H1 (cell line): ENCODE measurements around the gene KIF21A. TPM values are rescaled to one million over a fixed set of nuclear protein-coding genes. Genes with fewer than 3 reads are reported as not detected.

Experiments
- CTCF ChIA-PET: fragments of 300-600 bp; sonication (Branson Sonifier 250); formaldehyde crosslinking; loops from one replicate; lab custom pipeline; 2021; ENCODE audit not compliant: partially characterized antibody; lab: Charles Lee
- POLR2A ChIA-PET: fragments of 300-600 bp; sonication (Branson Sonifier 250); formaldehyde crosslinking; loops from one replicate; lab custom pipeline; 2021; ENCODE audit warnings: inconsistent platforms; ENCODE audit not compliant: partially characterized antibody; lab: Charles Lee
- DNase-seq, 2 experiments: peaks; one replicate each; pipeline versions ENCODE4 v3.0.0 to v3.0.0-alpha.2; 2010 to 2022; ENCODE audit warnings: low spot score in 2 of 2, low read depth in 1 of 2, mixed read lengths in 1 of 2
- FAIRE-seq: peaks from 2 replicates; lab custom pipeline; 2011; peaks lifted over from hg19 to GRCh38; lab: Jason Lieb, UNC
- H2AFZ ChIP-seq: 2 replicates; pipeline ENCODE4 v1.8.1; 2012; ENCODE audit warnings: low read length, inconsistent platforms
- H2AK5ac ChIP-seq: 2 replicates; pipeline ENCODE4 v1.6.1; 2013; ENCODE audit warnings: low read depth, low read length
- H2BK120ac ChIP-seq: replicated peaks from 2 replicates; pipeline ENCODE3; 2013; ENCODE audit warnings: low read depth, low read length, inconsistent platforms
- H2BK12ac ChIP-seq: 2 replicates; pipeline ENCODE4 v1.6.1; 2013; ENCODE audit warnings: low read depth, low read length
- H2BK15ac ChIP-seq: 2 replicates; pipeline ENCODE4 v1.6.1; 2013; ENCODE audit warnings: low read length
- H2BK20ac ChIP-seq: 2 replicates; pipeline ENCODE4 v1.6.1; 2013; ENCODE audit warnings: low read length
- H2BK5ac ChIP-seq: 2 replicates; pipeline ENCODE4 v1.6.1; 2013; ENCODE audit warnings: low read depth, low read length
- H3K14ac ChIP-seq: 2 replicates; pipeline ENCODE4 v1.6.1; 2013; ENCODE audit warnings: inconsistent platforms; ENCODE audit not compliant: insufficient read length
- H3K18ac ChIP-seq: 2 replicates; pipeline ENCODE4 v1.6.1; 2013; ENCODE audit warnings: low read length; ENCODE audit errors: extremely low read depth
- H3K23ac ChIP-seq: 2 replicates; pipeline ENCODE4 v1.6.1; 2013; ENCODE audit warnings: inconsistent platforms; ENCODE audit not compliant: insufficient read length
- H3K23me2 ChIP-seq: 2 replicates; pipeline ENCODE4 v1.6.1; 2013; ENCODE audit warnings: low read depth, low read length
- H3K27ac ChIP-seq: 2 replicates; pipeline ENCODE4 v1.6.1; 2011; ENCODE audit warnings: low read depth, low read length, inconsistent platforms
- H3K27me3 ChIP-seq, 4 experiments: replicated peaks in 1 of 4; 1 replicate in 1 of 4; 2 replicates in 3 of 4; pipeline versions ENCODE4 v1.6.1 to v1.8.1; 2011 to 2013; ENCODE audit warnings: low read length in 3 of 4, mild to moderate bottlenecking in 3 of 4, inconsistent platforms in 2 of 4, mixed read lengths in 2 of 4, moderate library complexity in 1 of 4; ENCODE audit not compliant: control insufficient read depth in 3 of 4, insufficient read depth in 3 of 4; ENCODE audit errors: extremely low read depth in 1 of 4
- H3K36me3 ChIP-seq, 4 experiments: 2 replicates each; pipeline versions ENCODE4 v1.6.1 to v1.8.1; 2011 to 2013; ENCODE audit warnings: mild to moderate bottlenecking in 4 of 4, low read length in 3 of 4, moderate library complexity in 2 of 4, control low read depth in 1 of 4, inconsistent platforms in 1 of 4; ENCODE audit not compliant: insufficient read depth in 4 of 4, control insufficient read depth in 2 of 4
- H3K4ac ChIP-seq: replicated peaks from 2 replicates; pipeline ENCODE3; 2013; ENCODE audit warnings: low read length, low read depth, mixed read lengths, inconsistent platforms; ENCODE audit not compliant: insufficient read length
- H3K4me1 ChIP-seq, 4 experiments: replicated peaks in 1 of 4; 1 replicate in 1 of 4; 2 replicates in 3 of 4; pipeline versions ENCODE4 v1.6.1 to v1.8.1; 2011 to 2013; ENCODE audit warnings: low read length in 3 of 4, inconsistent platforms in 2 of 4, mixed read lengths in 1 of 4; ENCODE audit not compliant: insufficient read depth in 4 of 4, control insufficient read depth in 3 of 4
- H3K4me2 ChIP-seq, 2 experiments: 2 replicates each; pipeline versions ENCODE4 v1.6.1 to v1.8.1; 2011 to 2013; ENCODE audit warnings: low read depth in 2 of 2, low read length in 2 of 2, control low read depth in 1 of 2, inconsistent platforms in 1 of 2, mild to moderate bottlenecking in 1 of 2; ENCODE audit not compliant: insufficient read depth in 1 of 2
- H3K4me3 ChIP-seq, 4 experiments: fragments of 200-600, 300-600 bp in 1 of 4; sonication (generic), shearing (Covaris generic), sonication (Bioruptor Twin) in 1 of 4; 2 replicates each; pipeline versions ENCODE4 v1.5.1 to v1.8.1; 2011 to 2016; ENCODE audit warnings: low read length in 4 of 4, low read depth in 3 of 4, control low read depth in 2 of 4, inconsistent platforms in 2 of 4, mild to moderate bottlenecking in 2 of 4, mixed read lengths in 1 of 4, moderate library complexity in 1 of 4; ENCODE audit not compliant: insufficient read depth in 2 of 4; ENCODE audit errors: extremely low read depth in 1 of 4
- H3K56ac ChIP-seq: replicated peaks from 2 replicates; pipeline ENCODE3; 2013; ENCODE audit warnings: low read depth, mild to moderate bottlenecking, mixed read lengths, low read length, inconsistent platforms; ENCODE audit not compliant: insufficient read length
- H3K79me1 ChIP-seq: 2 replicates; pipeline ENCODE4 v1.6.1; 2013; ENCODE audit warnings: low read depth, low read length, control low read depth
- H3K79me2 ChIP-seq, 2 experiments: 2 replicates each; pipeline versions ENCODE4 v1.6.1 to v1.8.1; 2012 to 2013; ENCODE audit warnings: low read length in 2 of 2, mild to moderate bottlenecking in 2 of 2, inconsistent platforms in 1 of 2; ENCODE audit not compliant: insufficient read depth in 2 of 2, control insufficient read depth in 1 of 2
- H3K9ac ChIP-seq, 4 experiments: replicated peaks in 1 of 4; 1 replicate in 1 of 4; 2 replicates in 3 of 4; pipeline versions ENCODE4 v1.6.1 to v1.8.1; 2011 to 2013; ENCODE audit warnings: low read depth in 3 of 4, low read length in 3 of 4, control low read depth in 2 of 4, mild to moderate bottlenecking in 2 of 4, moderate library complexity in 2 of 4, inconsistent platforms in 1 of 4; ENCODE audit errors: extremely low read depth in 1 of 4
- H3K9me3 ChIP-seq, 2 experiments: 2 replicates each; pipeline versions ENCODE4 v1.6.1 to v1.8.1; 2012 to 2013; ENCODE audit warnings: mild to moderate bottlenecking in 2 of 2, moderate library complexity in 2 of 2, control low read depth in 1 of 2, inconsistent platforms in 1 of 2, low read depth in 1 of 2, low read length in 1 of 2, mixed read lengths in 1 of 2; ENCODE audit not compliant: insufficient read depth in 2 of 2
- H4K20me1 ChIP-seq, 2 experiments: replicated peaks in 1 of 2; 2 replicates each; pipeline versions ENCODE3 to v1.8.1; 2011 to 2013; ENCODE audit warnings: inconsistent platforms in 2 of 2, low read length in 2 of 2, mild to moderate bottlenecking in 1 of 2; ENCODE audit not compliant: insufficient read depth in 2 of 2, control insufficient read depth in 1 of 2
- H4K5ac ChIP-seq: 2 replicates; pipeline ENCODE4 v1.6.1; 2013; ENCODE audit warnings: low read length, low read depth, mixed read lengths, inconsistent platforms; ENCODE audit not compliant: insufficient read length
- H4K8ac ChIP-seq: 2 replicates; pipeline ENCODE4 v1.8.0; 2013; ENCODE audit warnings: mild to moderate bottlenecking, moderate library complexity, low read length, inconsistent platforms; ENCODE audit not compliant: insufficient read depth; ENCODE audit errors: extremely low read depth
- H4K91ac ChIP-seq: replicated peaks from 2 replicates; pipeline ENCODE3; 2013; ENCODE audit warnings: low read length, mixed read lengths, inconsistent platforms; ENCODE audit not compliant: insufficient read length
- ZNF274 ChIP-seq: IDR thresholded peaks from 2 replicates; pipeline ENCODE4 v1.7.0; 2012; ENCODE audit warnings: low read length, borderline replicate concordance; ENCODE audit errors: extremely low read depth
- WGBS, 2 experiments: shearing (Covaris generic) in 1 of 2; methylation state at CpG; one replicate each; pipeline versions ENCODE4 v1.1.6 to v1.1.7; 2013 to 2015; ENCODE audit warnings: low lambda C conversion rate in 2 of 2, mixed read lengths in 2 of 2, inconsistent platforms in 1 of 2, low coverage in 1 of 2, missing lambda C conversion rate in 1 of 2; ENCODE audit not compliant: insufficient replicate concordance in 2 of 2, insufficient coverage in 1 of 2, insufficient read length in 1 of 2; ENCODE audit errors: extremely low coverage in 1 of 2, missing lambda C conversion rate in 1 of 2; 5-methylcytosine and 5-hydroxymethylcytosine counted together
- polyA plus RNA-seq, 7 experiments: library from polyadenylated mRNA; depleted of rRNA in 3 of 7; stranded (reverse) in 5 of 7; unstranded in 2 of 7; fragments of >200 nt in 5 of 7; fragments of 200-250 nt in 2 of 7; gene quantifications; 1 replicate in 5 of 7; 2 replicates in 1 of 7; 4 replicates in 1 of 7; pipeline versions ENCODE4 v1.2.1 to v1.2.3, GENCODE V29; 2011 to 2013; ENCODE audit warnings: missing spikeins in 2 of 7, mixed read lengths in 2 of 7
- total RNA-seq: library from RNA; stranded (reverse); fragmentation: NEBNext Ultra II Directional; extraction: Animal tissue kit (Norgen Biotek cat#: 25700); gene quantifications from 2 replicates; pipeline ENCODE4 v1.2.1, GENCODE V29; 2021

Gene KIF21A
- total and polyA plus RNA-seq, 2 of the 8 experiments (the other 6 are each of a cell fraction or from before 2014, with no cell fraction given) = 10.0 to 26.0 TPM

DNA sequence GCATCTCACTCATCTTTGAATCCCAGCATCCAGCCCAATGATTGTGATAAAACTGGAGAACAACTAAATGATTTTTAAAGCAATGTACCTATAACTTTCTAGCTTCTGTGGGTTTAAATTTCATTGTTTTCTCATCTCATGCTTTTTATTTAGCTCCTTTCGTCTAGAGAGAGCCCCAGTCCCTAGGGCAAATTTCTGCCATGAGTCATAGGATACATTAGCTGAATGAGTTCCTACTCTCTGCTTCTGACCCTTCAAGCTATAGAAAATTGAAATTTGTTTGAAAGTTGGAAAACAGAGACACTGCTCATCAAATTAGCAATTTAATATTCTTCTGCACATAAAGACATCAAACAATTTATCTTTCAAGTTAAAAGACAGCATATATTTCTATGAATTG, 113.9 kb downstream of the KIF21A start:
- H2BK120ac ChIP-seq = no peak overlapping the region
- H3K14ac ChIP-seq = no peak overlapping the region
- H2AFZ ChIP-seq = no peak overlapping the region
- no peak overlapping the region for H4K8ac ChIP-seq
- H3K56ac ChIP-seq = no peak overlapping the region
- no peaks in the 10 kb centered on the region for H3K79me1 ChIP-seq
- H3K4ac ChIP-seq = no peak overlapping the region
- FAIRE-seq = no peak
- H3K9me3 ChIP-seq = no peaks in the 10 kb centered on the region
- H3K79me2 ChIP-seq = no peaks in the 10 kb centered on the region
- H4K20me1 ChIP-seq = no peaks in the 10 kb centered on the region
- H3K23me2 ChIP-seq = no peaks in the 10 kb centered on the region
- no peak overlapping the region for H3K18ac ChIP-seq
- ChIA-PET POLR2A (no interaction called here), CTCF (interaction anchor here (1.4 to 1.7 kb wide), 2 partner anchors 11 to 46 kb away, joined by 4 to 8 read pairs; no protein-coding TSS in a partner anchor)
- H3K27me3 ChIP-seq = no peaks in the 10 kb centered on the region
- no peak overlapping the region for H4K91ac ChIP-seq
- DNase-seq = no peak
- no peak overlapping the region for H2AK5ac ChIP-seq
- peaks cover 0 to 21% (median 9%) of the 10 kb centered on the region in 4 experiments; a peak in 5 of 8 replicates for H3K36me3 ChIP-seq
- no peak overlapping the region for H4K5ac ChIP-seq
- no peak overlapping the region for H3K4me2 ChIP-seq
- H3K9ac ChIP-seq = no peak overlapping the region
- no peak overlapping the region for H2BK12ac ChIP-seq
- H3K4me1 ChIP-seq = no peaks in the 10 kb centered on the region
- no peak overlapping the region for H3K27ac ChIP-seq
- no peak for TF ChIP-seq ZNF274
- no peak overlapping the region for H3K4me3 ChIP-seq
- H2BK20ac ChIP-seq = no peak overlapping the region
- no peak overlapping the region for H2BK5ac ChIP-seq
- 96% methylated on average over 1 of the region's 1 CpG; no CpG with 5 or more reads in 1 of the 2 experiments for WGBS, 2 experiments
- no peak overlapping the region for H2BK15ac ChIP-seq
- no peak overlapping the region for H3K23ac ChIP-seq
